OCI-LY1 (cell line): ENCODE data around the gene BACH2.
"Not testable (repeated sequence)": the region's sequence is repeated elsewhere in the genome, so short reads cannot be mapped to it uniquely, and the experiment has no call there.

ENCODE experiments used
- H2AFZ ChIP-seq: fragments of 200-600 bp; sonication (generic), shearing (Covaris generic); 2 replicates; pipeline ENCODE4 v1.6.0; 2014; ENCODE audit warnings: antibody characterized with exemption, mild to moderate bottlenecking, low read length
- H3F3A ChIP-seq: fragments of 200-600 bp; sonication (generic), shearing (Covaris generic); 2 replicates; pipeline ENCODE4 v1.6.0; 2014; ENCODE audit warnings: mild to moderate bottlenecking, antibody characterized with exemption, low read length, moderate library complexity; ENCODE audit not compliant: insufficient read depth
- H3K27ac ChIP-seq: fragments of 200-600 bp; sonication (generic); 2 replicates; pipeline ENCODE4 v1.5.1; 2014; ENCODE audit warnings: low read length, mixed run types, mild to moderate bottlenecking, low read depth; ENCODE audit not compliant: poor library complexity, severe bottlenecking
- H3K27me3 ChIP-seq: fragments of 200-600 bp; sonication (generic); 2 replicates; pipeline ENCODE4 v1.6.0; 2014; ENCODE audit warnings: antibody characterized with exemption, mild to moderate bottlenecking, low read length, moderate library complexity; ENCODE audit not compliant: insufficient read depth
- H3K36me3 ChIP-seq: fragments of 200-600 bp; sonication (generic); 2 replicates; pipeline ENCODE4 v1.6.1; 2014; ENCODE audit warnings: mild to moderate bottlenecking, antibody characterized with exemption, low read length, moderate library complexity, mixed read lengths; ENCODE audit not compliant: insufficient read depth
- H3K4me1 ChIP-seq: fragments of 200-600 bp; sonication (generic); 2 replicates; pipeline ENCODE4 v1.5.1; 2014; ENCODE audit warnings: mild to moderate bottlenecking, low read length, moderate library complexity; ENCODE audit not compliant: insufficient read depth, severe bottlenecking
- H3K4me2 ChIP-seq: fragments of 200-600 bp; sonication (generic), shearing (Covaris generic); 2 replicates; pipeline ENCODE4 v1.6.1; 2014; ENCODE audit warnings: low read length
- H3K4me3 ChIP-seq: fragments of 200-600 bp; sonication (generic); 2 replicates; pipeline ENCODE4 v1.5.1; 2014; ENCODE audit warnings: low read length, low read depth, mild to moderate bottlenecking, mixed read lengths; ENCODE audit not compliant: poor library complexity, severe bottlenecking
- H3K79me2 ChIP-seq: fragments of 200-600 bp; shearing (Covaris generic); 2 replicates; pipeline ENCODE4 v1.6.1; 2016; ENCODE audit warnings: mixed run types, low read length, mixed read lengths; ENCODE audit not compliant: insufficient read depth
- H3K9ac ChIP-seq: fragments of 200-600 bp; sonication (generic), shearing (Covaris generic); 2 replicates; pipeline ENCODE4 v1.6.1; 2014; ENCODE audit warnings: mild to moderate bottlenecking, low read length, mixed read lengths
- H3K9me2 ChIP-seq: fragments of 200-600 bp; sonication (generic), shearing (Covaris generic); 2 replicates; pipeline ENCODE4 v1.6.1; 2014; ENCODE audit warnings: low read depth, mild to moderate bottlenecking, low read length, mixed read lengths
- H3K9me3 ChIP-seq: fragments of 200-600 bp; shearing (Covaris generic); 2 replicates; pipeline ENCODE4 v1.6.1; 2014; ENCODE audit warnings: low read length, mixed read lengths
- H4K20me1 ChIP-seq: fragments of 200-600 bp; sonication (generic), shearing (Covaris generic); 2 replicates; pipeline ENCODE4 v1.6.0; 2016; ENCODE audit warnings: mild to moderate bottlenecking, low read length; ENCODE audit not compliant: insufficient read depth
- CTCF ChIP-seq: fragments of 200-600 bp; sonication (generic), shearing (Covaris generic); IDR thresholded peaks from 2 replicates; pipeline ENCODE4 v1.5.1; 2017; ENCODE audit warnings: mild to moderate bottlenecking, antibody characterized with exemption, low read length, moderate library complexity, mixed read lengths
- EZH2 ChIP-seq: fragments of 200-600 bp; sonication (generic), shearing (Covaris generic); IDR thresholded peaks from 2 replicates; pipeline ENCODE4 v1.8.0; 2017; ENCODE audit warnings: borderline replicate concordance, mixed run types, mild to moderate bottlenecking, antibody characterized with exemption, low read length, moderate library complexity, mixed read lengths

Gene BACH2

GRCh38 chr6:90284236-90285041 is 12.2 kb downstream of the BACH2 start:
- Histone ChIP-seq H3K27me3 (no peaks in the 10 kb centered on the region), H3K4me2 (peak overlapping the region; percentile 94), H3K27ac (peak overlapping the region; percentile 93), H3K79me2 (peaks cover 100% of the 10 kb centered on the region), H3K9me3 (no peaks in the 10 kb centered on the region), H4K20me1 (no peaks in the 10 kb centered on the region), H3F3A (peaks cover 30% of the 10 kb centered on the region), H3K36me3 (peaks cover 56% of the 10 kb centered on the region), H2AFZ (no peak overlapping the region), H3K4me3 (peak overlapping the region; percentile 46), H3K9ac (peak overlapping the region; percentile 26; the same call in 1 of the 2 replicates), H3K9me2 (no peaks in the 10 kb centered on the region), H3K4me1 (peaks cover 99% of the 10 kb centered on the region)
- TF ChIP-seq CTCF (no peak), EZH2 (no peak)

- Histone ChIP-seq H3K36me3 (peaks cover 57% of the 10 kb centered on the region), H3K4me2 (peak overlapping the region; percentile 49; the same call in 1 of the 2 replicates), H3F3A (peaks cover 18% of the 10 kb centered on the region; the same call in 1 of the 2 replicates), H3K4me1 (peaks cover 99% of the 10 kb centered on the region), H3K79me2 (peaks cover 100% of the 10 kb centered on the region)
- not testable (repeated sequence) for H2AFZ ChIP-seq, H3K9me3 ChIP-seq, H3K27me3 ChIP-seq, H3K9ac ChIP-seq, H3K27ac ChIP-seq, H3K4me3 ChIP-seq, H4K20me1 ChIP-seq, H3K9me2 ChIP-seq
Measured at GRCh38 chr6:90282265-90282664, 14.4 kb downstream of the BACH2 start.

GRCh38 chr6:90278129-90278528 is 18.5 kb downstream of the BACH2 start:
- Histone ChIP-seq H3K36me3 (peaks cover 64% of the 10 kb centered on the region), H3K9ac (peak overlapping the region; percentile 34; the same call in 1 of the 2 replicates), H3K27ac (peak overlapping the region; percentile 93), H3K79me2 (peaks cover 100% of the 10 kb centered on the region), H2AFZ (no peak overlapping the region), H3K4me3 (peak overlapping the region; percentile 36), H3K4me2 (peak overlapping the region; percentile 58), H3K9me2 (no peaks in the 10 kb centered on the region), H4K20me1 (no peaks in the 10 kb centered on the region), H3F3A (peaks cover 23% of the 10 kb centered on the region), H3K9me3 (no peaks in the 10 kb centered on the region), H3K27me3 (no peaks in the 10 kb centered on the region), H3K4me1 (peaks cover 100% of the 10 kb centered on the region)
- TF ChIP-seq EZH2 (no peak), CTCF (no peak)
